ENCODE data around the gene GOLGA1.

Gene GOLGA1

GRCh38 chr9:124830593-124830992 lies 110.3 kb downstream of the GOLGA1 start:
- no peak for DNase-seq

- DNase-seq, result no peak
These were observed 111.6 kb downstream of the GOLGA1 start for GRCh38 chr9:124829334-124829669.

GRCh38 chr9:124828489-124829333 lies 112.2 kb downstream of the GOLGA1 start:
- no peak for DNase-seq
